ENCODE measurements around the gene DPF3. TPM values are rescaled to one million over a fixed set of nuclear protein-coding genes. Genes with fewer than 3 reads are reported as not detected.

DPF3 gene
- total and polyA plus RNA-seq, 2 of the 13 experiments (the other 11 are each of a cell fraction or from before 2014, with no cell fraction given), result 0.09 to 0.60 TPM

DNA sequence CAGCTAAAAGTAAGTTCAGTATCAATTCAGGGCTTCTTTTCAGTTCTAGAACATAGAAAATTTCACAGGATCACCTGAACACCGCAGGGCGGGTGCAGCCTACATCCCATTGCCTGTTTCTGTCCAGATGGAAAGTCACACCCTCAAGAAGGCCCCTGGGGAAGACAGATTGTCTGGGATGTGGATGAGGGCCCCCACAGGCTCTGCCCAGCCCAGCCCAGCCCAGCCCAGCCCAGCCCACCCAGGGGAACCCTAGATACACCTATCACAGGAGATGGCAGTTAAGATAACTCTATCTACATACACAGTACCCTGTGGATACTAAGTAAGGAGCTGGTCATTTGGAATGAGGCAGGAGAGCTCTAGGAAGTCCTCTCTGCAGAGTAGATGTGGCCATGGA, 68.4 kb downstream of the DPF3 start:
- Histone ChIP-seq H3K79me2 (ENCODE audit: insufficient read depth, low read length) (no peaks in the 10 kb centered on the region), H3K9ac (ENCODE audit: insufficient read depth, low read depth, low read length) (no peak overlapping the region), H3K4me2 (ENCODE audit: low read depth, low read length) (no peak overlapping the region), H3K36me3 (replicated peaks in 1 of 2; ENCODE audit: control insufficient read depth in 1 of 2, insufficient read depth in 2 of 2, low read length in 2 of 2) (no peaks in the 10 kb centered on the region), H3K27ac (ENCODE audit: extremely low read length, insufficient read depth, low read length) (no peak overlapping the region), H2AFZ (ENCODE audit: low read length) (no peak overlapping the region), H4K20me1 (ENCODE audit: insufficient read depth, low read length) (no peaks in the 10 kb centered on the region), H3K27me3 (ENCODE audit: control insufficient read depth in 1 of 2, insufficient read depth in 2 of 2, low read length in 2 of 2) (no peaks in the 10 kb centered on the region), H3K4me3 (replicated peaks in 1 of 3; ENCODE audit: insufficient read depth in 1 of 3, low read depth in 2 of 3, low read length in 3 of 3) (no peak overlapping the region), H3K9me3 (ENCODE audit: low read length) (no peaks in the 10 kb centered on the region), H3K4me1 (ENCODE audit: insufficient read depth, low read length) (no peaks in the 10 kb centered on the region)
- FAIRE-seq, result no peak
- BruUV-seq (replicated peaks), result no TSS peak
- in situ Hi-C loops (cut with HindIII; ENCODE audit: extremely low pct_ligation_motif_present, low pct_unique_long_range_greater_than_20kb) (no loop called here), intact Hi-C loops (cut with micrococcal nuclease; ENCODE audit: unreplicated experiment) (no loop called here)
- TF ChIP-seq ZNF773 (CRISPR knock-in tag; IDR thresholded peaks at IDR 0.05; ENCODE audit: borderline replicate concordance), result no peak
- TF ChIP-seq MEF2D (CRISPR knock-in tag; IDR thresholded peaks at IDR 0.05), result no peak
- TF ChIP-seq REPIN1 (CRISPR knock-in tag; IDR thresholded peaks at IDR 0.05; ENCODE audit: borderline replicate concordance, low read depth), result no peak
- TF ChIP-seq ASH2L (IDR thresholded peaks at IDR 0.05; ENCODE audit: insufficient read length, low read depth, low read length), result no peak
- TF ChIP-seq KAT8 (CRISPR knock-in tag; IDR thresholded peaks at IDR 0.05), result no peak
- no peak for TF ChIP-seq MBD4 (IDR thresholded peaks at IDR 0.05; ENCODE audit: borderline replicate concordance, low read length)
- TF ChIP-seq ZFP90 (CRISPR knock-in tag; IDR thresholded peaks at IDR 0.05; ENCODE audit: borderline replicate concordance), result no peak
- TF ChIP-seq, protein P1, sequence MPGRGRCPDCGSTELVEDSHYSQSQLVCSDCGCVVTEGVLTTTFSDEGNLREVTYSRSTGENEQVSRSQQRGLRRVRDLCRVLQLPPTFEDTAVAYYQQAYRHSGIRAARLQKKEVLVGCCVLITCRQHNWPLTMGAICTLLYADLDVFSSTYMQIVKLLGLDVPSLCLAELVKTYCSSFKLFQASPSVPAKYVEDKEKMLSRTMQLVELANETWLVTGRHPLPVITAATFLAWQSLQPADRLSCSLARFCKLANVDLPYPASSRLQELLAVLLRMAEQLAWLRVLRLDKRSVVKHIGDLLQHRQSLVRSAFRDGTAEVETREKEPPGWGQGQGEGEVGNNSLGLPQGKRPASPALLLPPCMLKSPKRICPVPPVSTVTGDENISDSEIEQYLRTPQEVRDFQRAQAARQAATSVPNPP (CRISPR knock-in tag; IDR thresholded peaks at IDR 0.05), result no peak
- no peak for TF ChIP-seq ZBTB7A (CRISPR knock-in tag; IDR thresholded peaks at IDR 0.05)
- no peak for ATAC-seq
- CTCF ChIA-PET (ENCODE audit: low intra/inter-chr PET ratio, low total read pairs), result no interaction called here
- 83% methylated on average over 2 of the region's 2 CpGs for WGBS (ENCODE audit: low lambda C conversion rate)
- POLR2A ChIA-PET, result no interaction called here
- DNase-seq (ENCODE audit: low spot score), result no peak

DNA sequence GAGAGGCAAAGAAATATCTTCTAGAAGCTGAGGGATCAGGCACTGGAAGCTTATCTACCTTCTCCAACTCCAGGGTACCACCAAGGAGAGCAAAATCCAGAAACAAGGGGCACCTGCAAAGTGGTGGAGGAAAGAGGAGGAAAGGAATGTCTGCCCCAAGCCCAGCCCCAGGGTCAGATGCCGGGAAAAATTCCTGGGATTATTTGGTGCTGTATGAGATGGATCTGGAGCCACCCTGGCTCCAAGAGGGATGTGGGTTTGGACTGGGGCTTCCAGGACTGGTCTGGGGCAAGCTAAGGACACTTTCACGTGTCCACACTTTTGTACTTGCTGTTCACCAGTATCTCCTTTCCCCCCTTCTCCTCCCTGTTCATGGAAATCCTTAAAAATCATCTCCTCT, 69.8 kb downstream of the DPF3 start:
- Histone ChIP-seq H3K36me3 (replicated peaks in 1 of 2; ENCODE audit: control insufficient read depth in 1 of 2, insufficient read depth in 2 of 2, low read length in 2 of 2) (no peaks in the 10 kb centered on the region), H3K4me1 (ENCODE audit: insufficient read depth, low read length) (no peaks in the 10 kb centered on the region), H3K27me3 (ENCODE audit: control insufficient read depth in 1 of 2, insufficient read depth in 2 of 2, low read length in 2 of 2) (no peaks in the 10 kb centered on the region), H3K27ac (ENCODE audit: extremely low read length, insufficient read depth, low read length) (no peak overlapping the region), H3K4me2 (ENCODE audit: low read depth, low read length) (no peak overlapping the region), H3K9ac (ENCODE audit: insufficient read depth, low read depth, low read length) (no peak overlapping the region), H4K20me1 (ENCODE audit: insufficient read depth, low read length) (no peaks in the 10 kb centered on the region), H3K9me3 (ENCODE audit: low read length) (peaks cover 3% of the 10 kb centered on the region; the same call in 1 of the 2 replicates), H3K79me2 (ENCODE audit: insufficient read depth, low read length) (no peaks in the 10 kb centered on the region), H3K4me3 (replicated peaks in 1 of 3; ENCODE audit: insufficient read depth in 1 of 3, low read depth in 2 of 3, low read length in 3 of 3) (no peak overlapping the region), H2AFZ (ENCODE audit: low read length) (no peak overlapping the region)
- CTCF ChIA-PET (ENCODE audit: low intra/inter-chr PET ratio, low total read pairs), result no interaction called here
- ATAC-seq (no peak), FAIRE-seq (no peak), DNase-seq (ENCODE audit: low spot score) (no peak)
- intact Hi-C loops (cut with micrococcal nuclease; ENCODE audit: unreplicated experiment), result no loop called here
- in situ Hi-C loops (cut with HindIII; ENCODE audit: extremely low pct_ligation_motif_present, low pct_unique_long_range_greater_than_20kb), result no loop called here
- WGBS (ENCODE audit: low lambda C conversion rate), result 7% methylated on average over 2 of the region's 2 CpGs
- POLR2A ChIA-PET, result no interaction called here
- BruUV-seq (replicated peaks), result no TSS peak
- TF ChIP-seq NCOA2 (CRISPR knock-in tag; IDR thresholded peaks at IDR 0.05), result no peak
- TF ChIP-seq FOXA1 (IDR thresholded peaks at IDR 0.05), result no peak
- TF ChIP-seq FOXA1 (CRISPR knock-in tag; IDR thresholded peaks at IDR 0.05), result no peak
- TF ChIP-seq PITX1 (CRISPR knock-in tag; IDR thresholded peaks at IDR 0.05), result no peak
- no peak for TF ChIP-seq ZNF253 (CRISPR knock-in tag; IDR thresholded peaks at IDR 0.05; ENCODE audit: borderline replicate concordance)
- TF ChIP-seq, protein P2, sequence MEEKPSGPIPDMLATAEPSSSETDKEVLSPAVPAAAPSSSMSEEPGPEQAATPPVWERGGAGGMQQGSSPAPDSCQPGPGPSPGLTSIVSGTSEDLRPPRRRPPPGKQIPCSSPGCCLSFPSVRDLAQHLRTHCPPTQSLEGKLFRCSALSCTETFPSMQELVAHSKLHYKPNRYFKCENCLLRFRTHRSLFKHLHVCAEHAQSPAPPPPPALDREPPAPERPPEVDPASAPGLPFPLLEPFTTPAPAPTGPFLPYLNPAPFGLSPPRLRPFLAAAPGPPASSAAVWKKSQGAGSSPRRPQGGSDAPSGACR (CRISPR knock-in tag; IDR thresholded peaks at IDR 0.05), result no peak
- no peak for TF ChIP-seq ZSCAN29 (CRISPR knock-in tag; conservative IDR thresholded peaks at IDR 0.05)
- TF ChIP-seq HOXA5 (CRISPR knock-in tag; IDR thresholded peaks at IDR 0.05), result no peak
- no peak for TF ChIP-seq TOPORS (CRISPR knock-in tag; IDR thresholded peaks at IDR 0.05)
- no peak for TF ChIP-seq YY1 (IDR thresholded peaks at IDR 0.05; ENCODE audit: insufficient read depth, insufficient replicate concordance, low read depth, low read length)
- no peak for TF ChIP-seq RAD21 (CRISPR knock-in tag; IDR thresholded peaks at IDR 0.05)
